Ovary (tissue), 1 donor: ENCODE data around the gene ARFGAP3.

Experiments
- EP300 ChIP-seq: sonication (generic); formaldehyde crosslinking; IDR thresholded peaks from one replicate; pipeline ENCODE4 v1.6.1; 2017; ENCODE audit warnings: antibody characterized with exemption
- POLR2A ChIP-seq: fragments of 450-650 bp; IDR thresholded peaks from one replicate; pipeline ENCODE4 v1.6.1; 2017; ENCODE audit warnings: antibody characterized with exemption, mild to moderate bottlenecking, moderate library complexity

GRCh38 chr22:42871146-42872050, 14.3 kb upstream of the ARFGAP3 start:
- TF ChIP-seq EP300 (no peak), POLR2A (no peak)
